Large intestine (tissue), 12 donors: ENCODE data around the gene OR2G3. TPM values are rescaled to one million over a fixed set of nuclear protein-coding genes. Genes with fewer than 3 reads are reported as not detected.

Source experiments
- DNase-seq, 2 donors: peaks; one replicate each; pipeline versions ENCODE4 v3.0.0 to v3.0.0-alpha.2; 2013
- H3K27ac ChIP-seq: one replicate; pipeline ENCODE4 v1.5.1; 2013; ENCODE audit warnings: low read length
- H3K27me3 ChIP-seq: 2 replicates; pipeline ENCODE4 v1.6.1; 2013; ENCODE audit warnings: low read length; ENCODE audit not compliant: control insufficient read depth, insufficient read depth
- H3K36me3 ChIP-seq: 2 replicates; pipeline ENCODE4 v1.6.1; 2013; ENCODE audit warnings: low read length; ENCODE audit not compliant: control insufficient read depth, insufficient read depth
- H3K4me1 ChIP-seq: one replicate; pipeline ENCODE4 v1.6.1; 2013; ENCODE audit warnings: low read length; ENCODE audit not compliant: control insufficient read depth, insufficient read depth
- H3K4me3 ChIP-seq: one replicate; pipeline ENCODE4 v1.5.1; 2013; ENCODE audit warnings: low read length
- H3K9me3 ChIP-seq: one replicate; pipeline ENCODE4 v1.6.1; 2013; ENCODE audit warnings: mild to moderate bottlenecking, low read depth, low read length, moderate library complexity; ENCODE audit not compliant: control insufficient read depth
- WGBS: methylation state at CpG from one replicate; pipeline ENCODE4 v1.1.5; 2013; ENCODE audit warnings: low lambda C conversion rate; ENCODE audit not compliant: insufficient coverage; 5-methylcytosine and 5-hydroxymethylcytosine counted together
- long read RNA-seq, 11 donors: transcript quantifications; one replicate each; lab custom pipeline, GENCODE V29; 2026
- polyA plus RNA-seq: library from polyadenylated mRNA; unstranded; fragments of 120-200 nt; gene quantifications from one replicate; pipeline ENCODE4 v1.2.1, GENCODE V29; 2013

Gene OR2G3
- not detected for polyA plus RNA-seq
- long read RNA-seq, donor 1 = 0 reads
- long read RNA-seq, donor 2 = 0 reads
- long read RNA-seq, donor 3 = 0 reads
- long read RNA-seq, donor 4 = 0 reads
- long read RNA-seq, donor 5 = 0 reads
- long read RNA-seq, donor 6 = 0 reads
- long read RNA-seq, donor 7 = 0 reads
- long read RNA-seq, donor 8 = 0 reads
- long read RNA-seq, donor 9 = 0 reads
- long read RNA-seq, donor 10 = 0 reads
- long read RNA-seq, donor 11 = 0 reads

GRCh38 chr1:247605286-247605685 is at the start of gene OR2G3:
Gene OR2G3, plus strand, starts transcription at chr1:247605586. Its CDS starts 0 bp downstream, at chr1:247605586.
- no peaks in the 10 kb centered on the region for H3K27me3 ChIP-seq
- no peak for DNase-seq
- no peaks in the 10 kb centered on the region for H3K36me3 ChIP-seq
- no peaks in the 10 kb centered on the region for H3K4me1 ChIP-seq
- no peak within 1 kb of the TSS for H3K4me3 ChIP-seq
- H3K27ac ChIP-seq = no peak within 1 kb of the TSS
- H3K9me3 ChIP-seq = no peaks in the 10 kb centered on the region
- 80% methylated on average over 1 of the region's 2 CpGs for WGBS

GRCh38 chr1:247557926-247558674 is 47.3 kb upstream of the OR2G3 start:
- DNase-seq = no peak
- Histone ChIP-seq H3K4me1 (no peaks in the 10 kb centered on the region), H3K27ac (no peak overlapping the region), H3K9me3 (no peaks in the 10 kb centered on the region), H3K27me3 (no peaks in the 10 kb centered on the region), H3K4me3 (no peak overlapping the region), H3K36me3 (no peaks in the 10 kb centered on the region)
- 100% methylated on average over 1 of the region's 2 CpGs for WGBS

- no peak for DNase-seq
- Histone ChIP-seq H3K27ac (no peak overlapping the region), H3K4me1 (no peaks in the 10 kb centered on the region), H3K4me3 (no peak overlapping the region), H3K27me3 (no peaks in the 10 kb centered on the region), H3K36me3 (no peaks in the 10 kb centered on the region), H3K9me3 (no peaks in the 10 kb centered on the region)
- no CpG with 5 or more reads among the region's 10 CpGs for WGBS
Observed at GRCh38 chr1:247561711-247562110, 43.7 kb upstream of the OR2G3 start.

- H3K27me3 ChIP-seq = no peaks in the 10 kb centered on the region
Observed at GRCh38 chr1:247562198-247562597, 43.2 kb upstream of the OR2G3 start.

GRCh38 chr1:247574236-247574635 is 31.1 kb upstream of the OR2G3 start:
- no peaks in the 10 kb centered on the region for H3K27me3 ChIP-seq
- no peaks in the 10 kb centered on the region for H3K9me3 ChIP-seq
- H3K4me3 ChIP-seq = no peak overlapping the region
- WGBS = no CpG with 5 or more reads among the region's 1 CpG
- H3K27ac ChIP-seq = no peak overlapping the region
- H3K36me3 ChIP-seq = no peaks in the 10 kb centered on the region
- H3K4me1 ChIP-seq = no peaks in the 10 kb centered on the region
- no peak for DNase-seq

More at GRCh38 chr1:247562198-247562597, 43.2 kb upstream of the OR2G3 start:
- no peak for DNase-seq
- Histone ChIP-seq H3K4me3 (no peak overlapping the region), H3K9me3 (no peaks in the 10 kb centered on the region), H3K36me3 (no peaks in the 10 kb centered on the region), H3K27ac (no peak overlapping the region), H3K4me1 (no peaks in the 10 kb centered on the region)
- WGBS = no CpG with 5 or more reads among the region's 9 CpGs

- no peaks in the 10 kb centered on the region for H3K27me3 ChIP-seq
- no peaks in the 10 kb centered on the region for H3K4me1 ChIP-seq
- H3K27ac ChIP-seq = no peak overlapping the region
- no peak overlapping the region for H3K4me3 ChIP-seq
- no peaks in the 10 kb centered on the region for H3K9me3 ChIP-seq
- no peak for DNase-seq
- no peaks in the 10 kb centered on the region for H3K36me3 ChIP-seq
Observed at GRCh38 chr1:247574664-247575063, 30.7 kb upstream of the OR2G3 start.

- H3K9me3 ChIP-seq = no peaks in the 10 kb centered on the region
- H3K27me3 ChIP-seq = no peaks in the 10 kb centered on the region
- no peak overlapping the region for H3K4me3 ChIP-seq
- DNase-seq = no peak
- 88% methylated on average over 1 of the region's 3 CpGs for WGBS
- no peak overlapping the region for H3K27ac ChIP-seq
- H3K36me3 ChIP-seq = no peaks in the 10 kb centered on the region
- no peaks in the 10 kb centered on the region for H3K4me1 ChIP-seq
Observed at GRCh38 chr1:247576514-247576913, 28.9 kb upstream of the OR2G3 start.

GRCh38 chr1:247578946-247579460 is 26.4 kb upstream of the OR2G3 start:
- no peaks in the 10 kb centered on the region for H3K27me3 ChIP-seq
- no peaks in the 10 kb centered on the region for H3K36me3 ChIP-seq
- no peak overlapping the region for H3K27ac ChIP-seq
- H3K9me3 ChIP-seq = no peaks in the 10 kb centered on the region
- H3K4me3 ChIP-seq = no peak overlapping the region
- no peaks in the 10 kb centered on the region for H3K4me1 ChIP-seq
- no CpG with 5 or more reads among the region's 5 CpGs for WGBS
- no peak for DNase-seq

- Histone ChIP-seq H3K27ac (no peak within 1 kb of the TSS), H3K27me3 (no peaks in the 10 kb centered on the region), H3K9me3 (no peaks in the 10 kb centered on the region), H3K4me3 (no peak within 1 kb of the TSS), H3K36me3 (no peaks in the 10 kb centered on the region), H3K4me1 (no peaks in the 10 kb centered on the region)
- DNase-seq = no peak
- WGBS = 100% methylated on average over 1 of the region's 2 CpGs
Observed at GRCh38 chr1:247588060-247588459, 17.3 kb upstream of the OR2G3 start, which contains the start of gene OR2G2. Gene OR2G2, plus strand, starts transcription at chr1:247588360. Its CDS starts 0 bp downstream, at chr1:247588360.

- no peak for DNase-seq
- Histone ChIP-seq H3K36me3 (no peaks in the 10 kb centered on the region), H3K9me3 (peaks cover 3% of the 10 kb centered on the region), H3K4me3 (no peak overlapping the region), H3K27me3 (no peaks in the 10 kb centered on the region), H3K27ac (no peak overlapping the region), H3K4me1 (no peaks in the 10 kb centered on the region)
- no CpG with 5 or more reads among the region's 1 CpG for WGBS
Observed at GRCh38 chr1:247613405-247613804, 8.0 kb downstream of the OR2G3 start.
